Small intestine (tissue), 7 donors: Measurements from ENCODE around the gene ST8SIA2. TPM values are rescaled to one million over a fixed set of nuclear protein-coding genes. Genes with fewer than 3 reads are reported as not detected.

ENCODE experiments used
- DNase-seq, 2 donors: peaks; one replicate each; pipeline versions ENCODE4 v3.0.0 to v3.0.0-alpha.2; 2013
- FAIRE-seq: peaks from 2 replicates; lab custom pipeline; 2012; peaks lifted over from hg19 to GRCh38; lab: Jason Lieb, UNC
- H3K27ac ChIP-seq, 3 donors: one replicate each; pipeline ENCODE4 v1.5.1; 2013; ENCODE audit warnings: low read length in 2 of 3, mild to moderate bottlenecking in 2 of 3, control low read depth in 1 of 3, inconsistent platforms in 1 of 3, low read depth in 1 of 3, moderate library complexity in 1 of 3
- H3K27me3 ChIP-seq, 3 donors: one replicate each; pipeline ENCODE4 v1.6.1; 2013; ENCODE audit warnings: low read length in 3 of 3, inconsistent platforms in 1 of 3; ENCODE audit not compliant: control insufficient read depth in 3 of 3, insufficient read depth in 3 of 3
- H3K36me3 ChIP-seq, 3 donors: one replicate each; pipeline ENCODE4 v1.6.1; 2013; ENCODE audit warnings: low read length in 3 of 3, inconsistent platforms in 1 of 3, low read depth in 1 of 3, mild to moderate bottlenecking in 1 of 3, moderate library complexity in 1 of 3; ENCODE audit not compliant: control insufficient read depth in 3 of 3, insufficient read depth in 2 of 3
- H3K4me1 ChIP-seq, 3 donors: one replicate each; pipeline ENCODE4 v1.6.1; 2013; ENCODE audit warnings: low read length in 2 of 3, inconsistent platforms in 1 of 3, low read depth in 1 of 3, mild to moderate bottlenecking in 1 of 3, moderate library complexity in 1 of 3; ENCODE audit not compliant: control insufficient read depth in 3 of 3, insufficient read depth in 2 of 3
- H3K4me3 ChIP-seq, 3 donors: one replicate each; pipeline ENCODE4 v1.5.1; 2013; ENCODE audit warnings: low read length in 3 of 3, control low read depth in 1 of 3, inconsistent platforms in 1 of 3, low read depth in 1 of 3, mild to moderate bottlenecking in 1 of 3, moderate library complexity in 1 of 3
- H3K9me3 ChIP-seq, 2 donors: one replicate each; pipeline ENCODE4 v1.6.1; 2013; ENCODE audit warnings: low read depth in 1 of 2, low read length in 1 of 2; ENCODE audit not compliant: control insufficient read depth in 2 of 2, insufficient read depth in 1 of 2
- WGBS, 3 donors: extraction: QIAGEN DNeasy Blood & Tissue Kit; methylation state at CpG; one replicate each; pipeline ENCODE4 v1.1.7; 2013; 5-methylcytosine and 5-hydroxymethylcytosine counted together
- polyA plus RNA-seq, 4 donors: library from polyadenylated mRNA; stranded (reverse) in 3 of 4; unstranded in 1 of 4; fragments of 200-250 nt in 3 of 4; fragments of 120-200 nt in 1 of 4; gene quantifications; one replicate each; pipeline versions ENCODE4 v1.2.1 to v1.2.3, GENCODE V29; 2013
- donor health status: healthy with polysubstance abuse.
- donor health status: control.
- donor health status: control.
- donor health status: Bipolar disorder and iron deficiency.
- donor health status: healthy.

ST8SIA2 gene
- polyA plus RNA-seq, 4 donors, result 0.01 to 0.65 TPM; not detected in 2

DNA sequence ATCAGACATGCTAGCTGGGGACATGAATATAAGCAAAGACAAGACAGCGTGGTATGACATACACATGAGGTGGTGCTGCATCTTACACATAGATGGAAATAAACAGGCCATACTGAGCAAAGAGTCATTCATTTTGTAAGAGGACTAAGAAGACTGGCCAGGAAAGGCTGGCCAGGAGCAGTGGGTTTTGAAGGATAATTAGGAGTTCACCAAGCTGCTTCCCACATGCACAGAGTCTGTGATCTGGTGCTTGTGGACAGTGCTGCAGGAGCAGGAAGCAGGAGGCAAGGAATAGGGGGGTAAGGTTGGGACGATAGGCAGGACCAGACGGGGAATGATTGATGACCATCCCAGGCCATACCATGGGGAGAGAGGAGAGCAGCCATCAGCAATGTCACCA, 41.5 kb downstream of the ST8SIA2 start:
- no peak for FAIRE-seq

GRCh38 chr15:92438471-92438870, 44.8 kb downstream of the ST8SIA2 start:
- WGBS, 3 donors, result 68 to 87% (median 72%) methylated on average over 12 of the region's 12 CpGs
- no peaks in the 10 kb centered on the region for H3K36me3 ChIP-seq
- no peaks in the 10 kb centered on the region for H3K4me1 ChIP-seq
- no peak overlapping the region for H3K4me3 ChIP-seq
- H3K9me3 ChIP-seq, result no peaks in the 10 kb centered on the region
- DNase-seq (no peak), FAIRE-seq (no peak)
- H3K27me3 ChIP-seq, result no peaks in the 10 kb centered on the region
- H3K27ac ChIP-seq, result no peak overlapping the region

More for the DNA sequence above, 41.5 kb downstream of the ST8SIA2 start:
- no peak for DNase-seq
- WGBS, 3 donors, result 74 to 78% (median 75%) methylated on average over 3 of the region's 3 CpGs
- H3K36me3 ChIP-seq, result no peaks in the 10 kb centered on the region
- no peak overlapping the region for H3K4me3 ChIP-seq
- H3K27ac ChIP-seq, result no peak overlapping the region
- no peaks in the 10 kb centered on the region for H3K27me3 ChIP-seq
- H3K9me3 ChIP-seq, result no peaks in the 10 kb centered on the region
- H3K4me1 ChIP-seq, result no peaks in the 10 kb centered on the region

- FAIRE-seq (no peak), DNase-seq (no peak)
- no peaks in the 10 kb centered on the region for H3K4me1 ChIP-seq
- WGBS, 3 donors, result 79 to 89% (median 88%) methylated on average over 3 of the region's 3 CpGs
- no peaks in the 10 kb centered on the region for H3K9me3 ChIP-seq
- no peaks in the 10 kb centered on the region for H3K36me3 ChIP-seq
- no peaks in the 10 kb centered on the region for H3K27me3 ChIP-seq
- no peak overlapping the region for H3K27ac ChIP-seq
- H3K4me3 ChIP-seq, result no peak overlapping the region
Observed at GRCh38 chr15:92443381-92443780, 49.7 kb downstream of the ST8SIA2 start.

DNA sequence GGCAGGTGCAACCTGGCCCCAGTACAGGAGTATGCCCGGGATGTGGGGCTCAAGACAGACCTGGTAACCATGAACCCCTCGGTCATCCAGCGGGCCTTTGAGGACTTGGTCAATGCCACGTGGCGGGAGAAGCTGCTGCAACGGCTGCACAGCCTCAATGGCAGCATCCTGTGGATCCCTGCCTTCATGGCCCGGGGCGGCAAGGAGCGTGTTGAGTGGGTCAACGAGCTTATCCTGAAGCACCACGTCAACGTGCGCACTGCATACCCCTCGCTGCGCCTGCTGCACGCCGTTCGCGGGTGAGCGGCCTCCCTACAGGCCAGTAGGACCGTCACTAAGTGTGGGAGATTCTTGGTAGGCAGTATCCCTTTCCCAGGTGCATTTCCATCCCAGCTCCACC, 51.0 kb downstream of the ST8SIA2 start:
- no peaks in the 10 kb centered on the region for H3K4me1 ChIP-seq
- no peaks in the 10 kb centered on the region for H3K36me3 ChIP-seq
- H3K9me3 ChIP-seq, result no peaks in the 10 kb centered on the region
- no peaks in the 10 kb centered on the region for H3K27me3 ChIP-seq
- H3K4me3 ChIP-seq, result no peak overlapping the region
- no peak for DNase-seq
- no peak overlapping the region for H3K27ac ChIP-seq
- no peak for FAIRE-seq
- 86 to 92% (median 91%) methylated on average over 21 of the region's 21 CpGs for WGBS, 3 donors

DNA sequence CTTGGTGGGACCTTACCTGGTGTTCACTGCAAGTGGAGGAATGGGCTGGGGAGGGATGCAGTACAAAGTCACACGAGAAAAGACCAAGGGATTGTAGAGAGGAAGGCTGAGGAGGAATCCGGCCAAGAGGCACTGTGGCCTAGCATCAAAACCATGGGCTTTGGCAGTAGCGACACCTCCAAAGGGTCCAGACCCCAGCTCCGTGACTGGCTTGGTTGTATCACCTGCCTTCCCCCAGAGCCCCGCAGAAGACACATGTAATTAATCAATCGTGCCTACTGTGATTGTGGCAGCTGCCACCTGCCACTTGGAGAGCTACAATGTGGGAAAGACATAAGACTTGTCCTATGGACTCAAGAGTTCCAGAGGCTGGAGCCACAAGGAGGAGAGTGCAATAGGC, 54.7 kb downstream of the ST8SIA2 start:
- Histone ChIP-seq H3K27ac (no peak overlapping the region), H3K27me3 (no peaks in the 10 kb centered on the region), H3K36me3 (no peaks in the 10 kb centered on the region), H3K9me3 (no peaks in the 10 kb centered on the region), H3K4me3 (no peak overlapping the region), H3K4me1 (no peaks in the 10 kb centered on the region)
- 54 to 87% (median 70%) methylated on average over 6 of the region's 6 CpGs for WGBS, 3 donors
- no peak for FAIRE-seq
- no peak for DNase-seq

DNA sequence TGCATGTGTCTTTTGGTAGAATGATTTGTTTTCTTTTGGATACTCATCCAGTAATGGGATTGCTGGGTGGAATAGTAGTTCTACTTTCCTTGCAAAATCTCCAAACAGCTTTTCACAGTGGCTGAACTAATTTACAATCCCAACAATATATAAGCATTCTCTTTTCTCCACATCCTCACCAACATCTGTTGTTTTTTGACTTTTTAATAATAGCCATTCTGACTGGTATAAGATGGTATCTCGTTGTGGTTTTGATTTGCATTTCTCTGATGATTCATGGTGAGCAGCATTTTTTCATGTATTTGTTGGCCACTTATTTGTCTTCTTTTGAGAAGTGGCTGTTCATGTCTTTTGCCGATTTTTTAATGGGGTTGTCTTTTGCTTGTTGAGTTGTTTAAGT, 55.8 kb downstream of the ST8SIA2 start:
- no peaks in the 10 kb centered on the region for H3K9me3 ChIP-seq
- DNase-seq, result no peak
- H3K4me3 ChIP-seq, result no peak overlapping the region
- H3K36me3 ChIP-seq, result no peaks in the 10 kb centered on the region
- WGBS, 3 donors, result 69 to 78% (median 77%) methylated on average over 2 of the region's 2 CpGs
- FAIRE-seq, result no peak
- no peak overlapping the region for H3K27ac ChIP-seq
- H3K4me1 ChIP-seq, result no peaks in the 10 kb centered on the region
- no peaks in the 10 kb centered on the region for H3K27me3 ChIP-seq

DNA sequence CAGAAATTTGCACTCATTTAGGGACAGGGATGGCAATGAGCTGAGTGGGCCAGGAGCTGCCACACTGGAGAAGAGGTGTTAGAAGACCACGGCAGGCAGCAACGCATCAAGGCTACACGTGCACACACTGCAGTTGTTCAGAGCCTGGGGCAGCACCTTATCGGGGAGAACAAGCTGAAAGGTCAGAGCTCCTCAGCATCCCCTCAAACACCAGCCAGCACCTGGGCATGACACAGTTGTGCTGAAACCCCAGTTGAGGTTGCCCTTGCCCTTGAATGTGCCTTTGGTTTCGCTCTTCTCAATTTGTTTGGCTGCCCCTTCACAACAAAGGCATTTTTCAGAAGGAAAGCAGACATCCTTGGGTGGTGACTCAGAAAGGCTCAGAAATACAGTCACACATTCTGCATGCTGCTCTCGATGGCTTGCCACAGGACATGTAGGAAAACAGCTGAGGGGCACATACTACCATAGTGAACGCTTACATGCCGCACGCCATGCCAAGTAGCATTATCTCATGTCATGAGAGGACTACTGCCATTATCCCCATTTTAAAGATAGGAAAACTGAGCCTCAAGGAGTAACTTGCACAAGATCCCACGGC, 57.6 kb downstream of the ST8SIA2 start:
- Histone ChIP-seq H3K36me3 (no peaks in the 10 kb centered on the region), H3K9me3 (no peaks in the 10 kb centered on the region), H3K4me1 (no peaks in the 10 kb centered on the region), H3K4me3 (no peak overlapping the region), H3K27me3 (no peaks in the 10 kb centered on the region), H3K27ac (no peak overlapping the region)
- no peak for FAIRE-seq
- WGBS, 3 donors, result 85 to 91% (median 88%) methylated on average over 10 of the region's 10 CpGs
- DNase-seq, result no peak

DNA sequence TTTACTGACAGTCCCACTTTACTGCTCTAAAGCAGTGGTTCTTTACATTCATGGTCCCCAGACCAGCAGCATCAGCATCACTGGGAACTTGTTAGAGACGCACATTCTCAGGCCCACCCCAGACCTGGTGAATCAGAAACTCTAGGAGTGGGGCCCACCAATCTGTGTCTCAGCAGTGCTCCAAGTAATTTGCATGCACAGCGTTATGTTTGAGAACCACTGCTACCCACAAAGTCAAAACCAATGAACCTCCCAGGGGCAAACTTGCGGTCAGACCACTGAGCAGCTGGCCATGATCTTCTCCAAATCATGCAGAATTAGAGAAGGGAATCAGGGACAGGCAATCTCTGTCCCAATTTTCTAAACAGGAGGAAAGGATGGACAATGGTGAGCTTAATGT, 58.5 kb downstream of the ST8SIA2 start:
- Histone ChIP-seq H3K4me1 (no peaks in the 10 kb centered on the region), H3K36me3 (no peaks in the 10 kb centered on the region), H3K4me3 (no peak overlapping the region), H3K9me3 (no peaks in the 10 kb centered on the region), H3K27ac (no peak overlapping the region), H3K27me3 (no peaks in the 10 kb centered on the region)
- DNase-seq (no peak), FAIRE-seq (no peak)
- 54 to 70% (median 67%) methylated on average over 3 of the region's 3 CpGs for WGBS, 3 donors

DNA sequence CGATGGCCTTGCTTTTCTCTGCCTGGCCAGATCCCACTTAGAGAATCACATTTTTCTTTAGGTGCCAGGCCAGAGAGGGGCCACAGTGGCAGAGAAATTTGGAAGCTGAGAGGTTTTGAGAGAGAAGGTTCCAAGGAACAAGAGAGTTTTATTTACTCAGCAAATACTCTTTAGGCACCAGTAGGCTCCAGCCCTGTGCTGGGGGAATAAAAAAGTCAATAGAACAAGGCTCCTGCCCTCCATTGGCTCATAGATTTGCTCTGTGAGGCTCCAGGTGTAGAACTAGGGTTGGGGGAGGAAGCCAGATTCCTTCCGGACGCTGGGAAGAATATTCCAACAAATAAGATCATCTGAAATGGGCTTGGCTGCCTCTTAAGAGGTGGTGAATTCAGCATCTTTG, 59.9 kb downstream of the ST8SIA2 start:
- no peak for FAIRE-seq
- no peaks in the 10 kb centered on the region for H3K4me1 ChIP-seq
- 50 to 65% (median 54%) methylated on average over 3 of the region's 3 CpGs for WGBS, 3 donors
- H3K36me3 ChIP-seq, result no peaks in the 10 kb centered on the region
- no peak overlapping the region for H3K4me3 ChIP-seq
- no peaks in the 10 kb centered on the region for H3K9me3 ChIP-seq
- H3K27me3 ChIP-seq, result no peaks in the 10 kb centered on the region
- H3K27ac ChIP-seq, result no peak overlapping the region
- no peak for DNase-seq
